Right forelimb (tissue), 1 donor: ENCODE measurements around the gene FAM9C.

Experiments used
- DNase-seq: peaks from one replicate; pipeline ENCODE4 v3.0.0-alpha.2; 2018

FAM9C gene

DNA sequence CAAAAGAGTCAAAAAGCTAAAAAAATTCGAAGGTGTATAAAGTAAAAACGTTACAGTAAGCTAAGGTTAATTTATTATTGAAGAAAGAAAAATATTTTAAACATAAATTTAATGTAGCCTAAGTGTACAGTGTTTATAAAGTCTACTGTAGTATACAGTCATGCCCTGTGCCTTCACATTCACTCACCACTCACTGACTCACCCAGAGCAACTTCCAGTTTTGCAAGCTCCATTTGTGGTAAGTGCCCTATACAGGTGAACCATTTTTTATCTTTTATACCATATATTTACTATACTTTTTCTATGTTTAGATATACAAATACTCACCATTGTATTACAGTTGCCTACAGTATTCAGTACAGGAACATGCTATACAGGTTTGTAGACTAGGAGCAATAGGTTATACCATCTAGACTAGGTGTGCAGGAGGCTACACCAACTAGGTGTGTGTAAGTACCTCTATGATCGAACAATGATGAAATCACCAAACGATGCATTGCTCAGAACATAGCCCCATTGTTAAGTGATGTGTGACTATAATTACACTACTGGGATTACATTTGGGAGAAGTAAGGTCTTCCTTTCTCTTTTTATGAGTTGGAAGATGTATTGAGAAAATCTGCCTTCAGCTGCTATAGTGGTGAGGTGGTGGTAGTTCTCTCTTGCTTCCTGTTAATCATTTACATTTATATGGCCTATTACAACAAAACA lies 42.3 kb downstream of the FAM9C start:
- no peak for DNase-seq

DNA sequence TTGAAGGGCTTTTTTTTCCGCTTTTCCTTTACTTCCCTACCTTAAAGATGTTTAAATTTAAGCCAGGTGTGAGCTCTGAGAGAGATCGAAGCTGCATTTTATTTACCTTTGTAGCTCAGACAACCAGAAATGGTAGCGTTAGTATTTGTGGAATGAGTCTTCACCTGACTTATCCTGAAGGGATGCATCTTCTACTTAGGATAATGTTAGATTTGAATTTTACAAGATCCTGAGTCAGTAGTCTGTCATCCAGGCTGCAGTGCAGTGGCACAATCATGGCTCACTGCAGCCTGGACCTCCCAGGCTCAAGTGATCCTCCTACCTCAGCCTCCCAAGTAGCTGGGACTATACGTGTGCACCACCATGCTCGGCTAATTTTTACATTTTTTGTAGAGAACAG lies 43.3 kb downstream of the FAM9C start:
- DNase-seq = no peak

DNA sequence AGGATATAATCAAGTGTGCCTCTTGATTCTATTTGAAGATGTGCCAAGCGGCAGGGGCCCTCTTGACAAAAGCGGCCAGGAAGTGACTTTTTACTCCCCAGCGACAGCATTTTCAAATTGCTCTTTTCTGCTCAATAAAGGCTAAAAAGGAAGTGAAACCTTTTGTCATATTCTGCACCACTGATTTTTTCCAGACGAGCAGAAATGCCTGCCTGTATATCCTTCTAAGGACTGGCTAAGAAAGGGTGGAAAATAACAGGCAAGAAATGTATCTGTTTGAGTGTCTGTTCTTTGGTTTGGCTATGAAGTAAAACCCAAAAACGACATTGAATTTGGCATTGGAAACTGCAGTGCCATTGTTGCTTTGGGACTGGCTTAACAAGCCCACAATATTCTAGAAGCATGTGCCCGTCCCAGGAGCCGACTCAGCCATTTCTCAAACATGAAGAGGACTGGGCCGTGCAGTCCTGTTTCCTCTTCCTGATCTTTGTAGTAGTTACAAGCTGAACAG lies 44.1 kb downstream of the FAM9C start:
- no peak for DNase-seq

DNA sequence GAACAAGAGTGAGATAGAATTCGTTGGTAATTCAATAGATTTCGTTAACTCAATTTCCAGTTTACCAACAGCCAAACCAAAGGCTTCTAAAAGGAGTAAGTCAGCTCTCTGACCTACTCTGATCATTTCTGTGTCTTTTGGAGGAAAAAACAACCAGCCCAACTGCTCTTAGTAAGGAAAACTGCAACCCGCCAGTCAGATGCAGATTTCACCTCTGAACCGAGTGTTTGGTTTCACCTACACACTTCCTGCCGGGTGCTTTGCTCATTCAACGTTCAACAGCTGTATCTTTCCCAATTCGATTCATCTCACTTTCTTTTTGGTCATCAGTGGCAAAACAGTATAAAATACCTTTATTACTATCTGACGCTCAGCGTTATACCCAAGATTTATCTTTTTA lies 45.0 kb downstream of the FAM9C start:
- DNase-seq = no peak

DNA sequence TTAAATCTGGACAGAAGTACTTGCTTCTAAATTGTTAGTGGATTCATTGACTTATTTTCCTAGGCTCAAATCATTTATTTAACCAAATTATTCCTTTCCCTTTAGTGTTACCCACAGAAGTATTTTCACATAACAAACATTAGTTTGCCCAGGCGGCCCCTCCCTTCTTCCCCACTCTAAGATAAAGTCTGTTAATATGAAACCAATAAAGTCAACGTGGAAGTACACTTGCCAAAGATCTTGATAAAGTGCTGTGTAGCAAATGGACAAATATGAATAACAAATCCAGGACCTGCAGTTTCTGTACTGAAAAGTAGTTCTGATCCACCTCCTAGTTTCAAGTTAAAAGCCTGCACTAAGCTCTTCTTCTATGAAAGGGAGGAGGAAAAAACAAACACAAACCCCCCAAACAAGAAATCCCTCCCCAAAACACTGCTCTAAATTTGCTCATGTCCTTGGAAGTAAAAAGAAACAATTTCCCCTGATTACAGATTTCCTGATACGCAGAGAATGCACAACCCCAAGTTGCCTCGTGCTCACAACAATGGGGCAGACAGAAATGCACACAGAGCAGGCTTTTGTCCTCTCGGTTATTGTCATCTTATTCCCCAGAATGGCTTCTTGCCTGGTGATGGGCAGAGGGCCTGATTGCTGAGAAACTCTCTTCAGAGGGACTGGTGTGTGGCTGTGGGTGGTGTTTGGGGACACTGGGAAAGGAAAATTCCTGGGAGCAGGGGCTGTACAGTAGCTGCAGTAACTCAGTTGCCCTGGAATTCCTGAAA lies 46.3 kb downstream of the FAM9C start:
- no peak for DNase-seq

DNA sequence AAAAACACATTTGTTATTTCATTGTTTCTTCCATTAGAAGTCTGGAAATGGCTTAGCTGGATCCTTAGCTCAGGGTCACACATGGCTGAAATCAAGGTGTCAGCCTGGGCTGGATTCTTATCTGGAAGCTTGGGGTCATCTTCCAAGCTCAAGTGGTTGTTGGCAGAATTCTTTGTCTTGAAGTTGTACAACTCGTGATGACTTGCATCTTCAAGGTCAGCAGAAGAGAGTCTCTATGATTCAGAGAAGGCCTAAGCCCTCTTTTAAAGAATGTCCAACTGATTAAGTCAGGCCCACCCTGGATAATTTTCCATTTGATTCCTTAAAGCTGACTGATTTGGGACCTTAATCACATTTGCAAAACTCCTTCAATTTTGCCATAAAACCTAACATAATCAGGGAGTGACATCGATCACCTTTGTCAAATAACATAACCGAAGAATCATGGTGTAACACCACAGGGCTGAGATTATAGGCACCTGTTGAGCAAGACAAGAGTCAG lies 47.4 kb downstream of the FAM9C start:
- DNase-seq = no peak

DNA sequence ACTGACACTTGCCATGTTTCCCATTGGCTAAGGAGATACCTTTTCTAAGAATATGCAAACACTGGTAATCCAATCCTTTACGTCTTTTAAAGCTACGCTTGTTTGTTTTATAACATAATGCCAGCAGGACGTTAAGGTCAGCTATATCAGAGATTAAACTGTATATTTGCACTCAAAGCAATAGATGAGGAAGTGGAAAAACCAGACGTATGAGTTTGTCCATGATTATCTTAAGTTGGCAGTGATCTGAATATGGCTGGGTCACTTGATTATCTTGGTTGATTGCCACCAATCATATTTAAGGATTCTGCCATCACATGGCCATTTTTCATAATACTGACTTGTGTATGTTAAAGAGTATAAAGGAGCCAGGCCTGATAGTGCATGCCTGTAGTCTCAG lies 50.1 kb downstream of the FAM9C start:
- no peak for DNase-seq

DNA sequence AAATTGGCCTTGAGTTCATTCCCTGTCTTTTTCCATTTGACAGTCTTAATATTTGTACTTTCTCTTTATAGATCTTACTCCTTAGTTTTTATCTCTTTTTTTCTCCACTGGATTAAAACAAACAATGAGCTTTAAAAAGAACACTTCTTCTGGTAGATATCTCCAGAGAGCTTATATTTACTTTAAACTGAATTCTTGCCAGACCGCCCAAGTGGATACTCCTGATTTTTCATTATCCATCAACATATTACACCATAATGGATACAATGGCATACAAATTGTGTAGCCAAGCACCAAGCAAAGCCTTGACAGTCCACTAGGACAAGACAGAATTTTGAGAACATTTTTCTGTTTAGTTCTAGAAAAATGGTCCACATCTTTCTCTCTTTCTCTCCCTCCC lies 50.6 kb downstream of the FAM9C start:
- no peak for DNase-seq

DNA sequence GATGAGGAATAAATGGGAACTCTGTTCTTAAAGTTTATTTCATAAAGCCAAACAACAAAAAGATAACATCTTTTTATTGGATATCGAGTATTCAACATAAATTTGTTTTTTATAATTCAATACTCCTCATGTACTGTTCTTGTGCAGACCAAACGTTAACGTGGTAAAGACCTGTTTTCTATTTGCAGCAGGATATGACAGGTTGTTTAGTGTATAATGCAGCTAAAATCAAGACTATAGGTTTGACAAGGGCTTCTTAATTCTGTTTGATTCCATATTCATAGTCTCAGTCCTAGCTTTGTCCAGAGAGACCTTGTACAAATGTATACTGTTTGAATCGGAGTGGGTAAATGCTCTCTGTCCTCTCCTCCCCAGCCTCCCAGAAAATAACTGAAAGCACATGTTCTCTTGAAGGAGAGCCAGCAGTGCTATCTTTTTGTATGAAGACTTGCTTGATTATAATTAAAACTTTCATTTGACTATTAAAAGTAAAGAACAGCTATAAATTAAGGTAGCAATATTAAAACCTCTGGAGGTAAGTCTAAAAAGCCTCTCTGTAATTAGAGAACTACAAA lies 51.8 kb downstream of the FAM9C start:
- no peak for DNase-seq

DNA sequence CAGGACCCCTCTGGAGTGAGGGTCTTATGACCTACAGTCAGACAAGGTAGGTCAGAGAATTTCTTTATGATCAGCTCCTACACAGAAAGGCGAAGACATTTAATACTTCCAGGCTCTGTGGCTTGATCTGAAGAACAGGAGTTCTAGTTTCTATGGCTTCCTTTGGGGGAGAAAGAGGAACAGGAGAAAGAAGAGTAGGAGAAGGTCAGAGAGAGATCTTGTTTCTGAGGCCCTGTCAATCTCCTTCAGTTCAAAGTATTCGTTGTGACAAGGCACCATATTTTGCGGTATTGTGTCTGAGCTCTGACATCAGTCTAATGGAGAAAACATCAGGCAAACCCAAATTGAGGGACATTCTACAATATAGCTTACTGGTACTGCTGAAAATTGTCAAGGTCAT lies 52.8 kb downstream of the FAM9C start:
- DNase-seq = no peak

DNA sequence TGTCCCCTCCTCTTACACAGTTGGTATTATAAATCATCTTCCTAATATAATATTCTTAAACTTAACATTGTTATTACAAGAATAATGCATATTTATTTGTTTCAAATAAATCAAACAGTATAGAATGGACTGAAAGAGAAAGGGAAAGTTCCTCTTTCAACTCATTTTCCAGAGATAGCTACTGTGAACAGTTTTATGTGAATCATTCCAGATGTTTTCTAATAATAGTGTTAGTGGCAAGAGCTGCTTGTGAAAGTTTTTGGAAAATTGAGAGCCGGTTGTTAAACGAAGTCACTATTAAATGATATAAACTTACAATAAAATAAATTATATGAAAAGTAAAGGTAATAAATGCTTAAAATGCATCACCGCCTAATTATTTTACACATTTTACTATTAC lies 55.0 kb downstream of the FAM9C start:
- DNase-seq = no peak

DNA sequence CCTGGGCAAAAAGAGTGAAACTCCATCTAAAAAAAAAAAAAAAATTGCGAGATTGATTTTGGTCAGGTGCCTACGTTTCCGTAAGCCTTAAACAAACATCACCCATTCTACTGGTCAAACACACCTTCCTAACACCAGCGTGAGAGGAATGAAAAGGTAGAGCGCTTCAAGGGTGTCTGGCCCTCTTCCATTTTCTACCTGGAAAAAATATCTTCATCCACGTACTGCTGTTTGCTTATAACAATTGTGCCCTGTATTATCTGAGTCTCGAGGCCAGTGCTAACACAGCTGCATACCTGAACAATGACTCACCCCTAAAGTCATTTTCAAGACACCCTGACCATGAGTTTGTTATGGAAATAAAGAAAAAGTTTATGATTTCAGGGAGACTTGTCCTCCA lies 55.6 kb downstream of the FAM9C start:
- DNase-seq = no peak

DNA sequence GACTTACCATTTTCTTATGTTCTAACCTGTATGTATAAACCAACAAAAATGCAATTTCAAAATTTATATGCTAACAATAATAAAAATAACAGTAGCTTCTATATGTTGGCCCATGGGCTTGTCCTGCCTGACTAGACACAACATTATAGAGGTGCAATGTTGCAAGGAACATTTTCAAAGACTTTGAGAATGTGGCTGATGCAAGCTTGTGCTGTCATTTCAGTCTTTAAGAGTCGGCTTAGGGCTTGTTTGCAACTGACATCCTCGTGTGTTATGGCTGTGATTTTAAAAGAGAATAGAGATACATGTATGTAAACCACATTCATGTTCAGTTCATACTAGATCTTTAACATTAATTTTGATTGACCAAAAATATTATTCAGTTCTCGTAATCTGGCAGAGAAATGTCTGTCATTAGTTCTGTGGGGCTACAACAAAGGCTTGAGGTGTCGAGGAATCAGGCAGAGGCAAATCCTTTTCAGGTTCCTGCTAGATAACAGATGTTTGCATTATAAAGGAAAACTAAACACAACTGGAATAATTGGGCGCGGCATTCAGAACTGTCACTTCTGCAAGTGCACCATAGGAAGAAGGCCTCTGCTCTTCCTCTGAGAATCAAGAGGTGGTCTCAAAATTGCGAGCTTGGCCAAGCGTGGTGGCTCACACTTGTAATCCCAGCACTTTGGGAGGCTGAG lies 56.4 kb downstream of the FAM9C start:
- DNase-seq = no peak

DNA sequence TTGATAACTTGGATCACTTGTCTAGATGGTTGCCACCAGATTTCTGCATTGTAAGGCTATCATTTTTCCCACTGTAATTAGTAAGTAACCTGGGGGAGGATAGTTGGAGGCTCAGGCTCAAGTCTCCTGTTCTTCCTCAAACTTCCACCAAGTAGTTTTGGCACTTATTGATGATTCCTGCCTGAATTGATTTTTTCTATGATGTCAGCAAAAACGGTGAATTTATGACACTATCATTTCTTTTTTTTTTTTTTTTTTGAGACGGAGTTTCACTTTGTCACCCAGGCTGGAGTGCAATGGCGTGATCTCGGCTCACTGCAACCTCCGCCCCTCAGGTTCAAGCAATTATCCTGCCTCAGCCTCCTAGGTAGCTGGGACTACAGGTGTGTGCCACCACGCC lies 57.1 kb downstream of the FAM9C start:
- DNase-seq = no peak

DNA sequence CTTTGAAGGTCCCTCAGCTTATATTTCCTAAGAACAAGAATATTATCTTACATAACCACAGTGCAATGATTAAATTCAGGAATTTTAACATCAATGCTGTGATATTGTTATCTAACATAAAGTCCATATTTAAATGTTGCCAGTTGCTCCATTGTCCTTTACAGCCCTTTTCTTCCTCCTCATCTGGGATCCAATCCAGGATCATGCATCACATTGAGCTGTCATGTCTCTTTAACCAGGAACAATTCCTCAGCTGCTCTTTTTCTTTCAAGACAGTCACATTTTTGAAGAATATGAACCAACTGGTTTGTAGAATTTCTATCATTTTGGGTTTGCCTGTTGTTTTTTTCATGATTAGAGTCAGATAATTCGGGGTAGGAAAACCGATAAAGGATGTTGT lies 57.5 kb downstream of the FAM9C start:
- DNase-seq = no peak

DNA sequence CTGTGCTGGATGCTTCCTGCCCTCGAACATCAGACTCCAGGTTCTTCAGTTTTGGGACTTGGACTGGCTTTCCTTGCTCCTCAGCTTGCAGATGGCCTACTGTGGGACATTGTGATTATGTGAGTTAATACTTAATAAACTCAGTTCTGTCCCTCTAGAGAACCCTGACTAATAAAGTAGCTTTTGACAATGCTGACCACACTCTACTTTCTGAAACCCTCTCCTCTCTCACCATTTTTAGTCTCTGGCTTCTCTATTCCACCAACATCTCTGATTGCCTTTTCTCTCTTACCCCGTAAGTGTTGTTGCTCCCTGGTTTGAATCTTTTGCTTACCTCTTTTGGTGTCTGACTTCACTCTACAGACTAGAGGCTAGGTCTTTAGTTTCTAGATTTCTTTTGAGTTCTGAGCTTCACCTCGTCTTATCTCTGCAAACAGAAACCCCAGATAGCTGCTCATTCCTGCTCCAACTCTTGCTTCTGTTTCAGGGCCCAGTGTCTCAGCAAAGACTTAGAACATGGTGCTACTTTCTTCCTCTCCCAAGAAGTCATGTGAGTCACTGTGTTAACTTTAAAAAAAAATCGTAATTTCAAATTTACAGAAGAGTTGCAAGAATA lies 58.1 kb downstream of the FAM9C start:
- no peak for DNase-seq
